ENCODE results near the gene DNAH10.

DNA sequence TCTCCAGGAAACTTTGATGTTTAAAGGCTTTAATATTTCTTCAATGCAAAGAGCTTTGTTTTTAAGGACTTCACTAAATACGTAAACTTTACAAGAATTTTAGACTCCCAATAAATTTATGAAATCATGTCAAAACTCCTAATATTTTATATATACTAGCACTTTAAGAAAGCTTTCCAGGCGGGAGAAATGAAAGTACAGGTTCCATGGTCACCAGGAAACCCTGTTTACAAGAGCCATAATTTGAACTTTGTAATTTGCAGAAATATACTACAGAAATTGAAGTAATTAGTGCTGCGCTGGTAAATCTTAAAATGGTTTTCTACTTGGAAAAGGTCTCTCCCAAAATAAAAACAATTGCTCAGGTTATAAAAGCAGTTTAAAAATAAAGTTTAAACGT is 201.7 kb downstream of the DNAH10 start:
- no peak for TF ChIP-seq POLR2AphosphoS5 (IDR thresholded peaks at IDR 0.05)
- no peak for TF ChIP-seq CTCF (IDR thresholded peaks at IDR 0.05)
